ENCODE data around the gene SBF2. TPM values are rescaled to one million over a fixed set of nuclear protein-coding genes. Genes with fewer than 3 reads are reported as not detected.

SBF2 gene
- total RNA-seq, 3 donors from 2014 or later (not counting 1 experiment from before 2014, with no cell fraction given), result 25.2 to 26.9 (median 26.3) TPM

DNA sequence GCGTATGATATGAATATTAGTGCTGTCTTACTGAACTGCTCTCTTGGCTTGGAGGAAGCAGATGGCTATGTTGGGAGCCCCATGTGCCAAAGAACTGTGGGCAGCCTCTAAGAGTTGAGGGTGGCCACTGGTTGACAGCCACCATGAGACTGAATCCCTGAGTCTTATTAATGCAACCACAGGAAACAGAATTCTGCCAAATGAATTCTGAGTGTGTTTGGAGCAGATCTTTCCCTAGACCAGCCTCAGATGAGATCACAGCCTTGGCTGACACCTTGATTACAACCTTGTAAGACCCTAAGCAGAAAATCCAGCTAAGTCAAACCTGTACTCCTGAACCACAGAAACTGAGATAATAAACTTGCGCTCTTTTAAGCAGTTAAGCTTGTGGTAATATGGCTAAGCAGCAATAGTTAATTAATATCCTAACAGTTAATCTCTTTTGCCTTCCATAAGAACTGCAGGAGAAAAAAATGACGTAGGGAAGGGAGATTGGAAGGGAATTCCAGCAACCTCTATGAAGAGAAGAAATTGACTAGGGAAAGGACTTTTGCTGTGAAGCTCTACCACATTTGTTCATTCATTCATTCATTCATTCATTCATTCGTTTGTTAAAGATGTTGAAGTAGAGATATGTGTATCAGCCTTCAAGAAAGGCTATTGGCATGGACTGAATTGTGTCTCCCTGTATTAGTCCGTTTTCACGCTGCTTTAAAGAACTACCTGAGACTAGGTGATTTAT lies 37.7 kb upstream of the SBF2 start:
- Mint-ChIP-seq H3K4me1 (no peaks in the 10 kb centered on the region), H3K4me3 (no peak overlapping the region), H3K9me3 (no peaks in the 10 kb centered on the region), H3K27ac (no peak overlapping the region), H3K27me3 (ENCODE audit: low read depth in 2 of 2) (peaks cover 15 to 22% of the 10 kb centered on the region in 2 donors), H3K36me3 (no peaks in the 10 kb centered on the region)
- ATAC-seq, result no peak
- Histone ChIP-seq H3K4me1 (ENCODE audit: control insufficient read depth, insufficient read depth, low read length) (no peaks in the 10 kb centered on the region), H3K27me3 (ENCODE audit: control insufficient read depth, insufficient read depth, low read length) (no peaks in the 10 kb centered on the region), H3K4me3 (ENCODE audit: low read length) (no peak overlapping the region), H3K36me3 (ENCODE audit: control insufficient read depth, insufficient read depth, low read length) (no peaks in the 10 kb centered on the region), H3K9me3 (ENCODE audit: control insufficient read depth, insufficient read depth, low read length) (no peaks in the 10 kb centered on the region), H3K27ac (ENCODE audit: low read length) (no peak overlapping the region)
- intact Hi-C loops (cut with micrococcal nuclease), result no loop called here
- 81% methylated on average over 4 of the region's 6 CpGs for WGBS (ENCODE audit: insufficient coverage)
- no peak for DNase-seq
- TF ChIP-seq, protein P1, sequence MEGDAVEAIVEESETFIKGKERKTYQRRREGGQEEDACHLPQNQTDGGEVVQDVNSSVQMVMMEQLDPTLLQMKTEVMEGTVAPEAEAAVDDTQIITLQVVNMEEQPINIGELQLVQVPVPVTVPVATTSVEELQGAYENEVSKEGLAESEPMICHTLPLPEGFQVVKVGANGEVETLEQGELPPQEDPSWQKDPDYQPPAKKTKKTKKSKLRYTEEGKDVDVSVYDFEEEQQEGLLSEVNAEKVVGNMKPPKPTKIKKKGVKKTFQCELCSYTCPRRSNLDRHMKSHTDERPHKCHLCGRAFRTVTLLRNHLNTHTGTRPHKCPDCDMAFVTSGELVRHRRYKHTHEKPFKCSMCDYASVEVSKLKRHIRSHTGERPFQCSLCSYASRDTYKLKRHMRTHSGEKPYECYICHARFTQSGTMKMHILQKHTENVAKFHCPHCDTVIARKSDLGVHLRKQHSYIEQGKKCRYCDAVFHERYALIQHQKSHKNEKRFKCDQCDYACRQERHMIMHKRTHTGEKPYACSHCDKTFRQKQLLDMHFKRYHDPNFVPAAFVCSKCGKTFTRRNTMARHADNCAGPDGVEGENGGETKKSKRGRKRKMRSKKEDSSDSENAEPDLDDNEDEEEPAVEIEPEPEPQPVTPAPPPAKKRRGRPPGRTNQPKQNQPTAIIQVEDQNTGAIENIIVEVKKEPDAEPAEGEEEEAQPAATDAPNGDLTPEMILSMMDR (IDR thresholded peaks at IDR 0.05), result no peak

DNA sequence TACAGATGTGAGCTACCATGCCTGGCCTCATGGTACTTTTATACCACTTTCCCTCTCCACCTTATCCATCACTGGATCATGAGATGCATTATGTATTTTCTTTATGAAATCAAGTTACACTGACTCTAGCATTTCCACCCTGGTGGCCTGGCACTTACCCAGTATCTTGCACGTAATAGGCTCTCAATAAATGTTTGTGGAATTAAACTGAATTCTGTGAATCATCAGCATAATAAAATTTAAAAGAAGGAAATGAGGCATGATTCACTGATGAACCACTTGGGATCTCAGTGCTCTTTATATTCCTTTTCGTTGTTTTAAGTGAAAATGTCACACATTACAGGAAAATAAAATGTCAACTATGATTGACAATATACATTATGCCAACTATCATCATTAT lies 35.9 kb upstream of the SBF2 start:
- 100% methylated on average over 1 of the region's 2 CpGs for WGBS (ENCODE audit: insufficient coverage)
- intact Hi-C loops (cut with micrococcal nuclease), result no loop called here
- H3K36me3 Mint-ChIP-seq, result no peaks in the 10 kb centered on the region

DNA sequence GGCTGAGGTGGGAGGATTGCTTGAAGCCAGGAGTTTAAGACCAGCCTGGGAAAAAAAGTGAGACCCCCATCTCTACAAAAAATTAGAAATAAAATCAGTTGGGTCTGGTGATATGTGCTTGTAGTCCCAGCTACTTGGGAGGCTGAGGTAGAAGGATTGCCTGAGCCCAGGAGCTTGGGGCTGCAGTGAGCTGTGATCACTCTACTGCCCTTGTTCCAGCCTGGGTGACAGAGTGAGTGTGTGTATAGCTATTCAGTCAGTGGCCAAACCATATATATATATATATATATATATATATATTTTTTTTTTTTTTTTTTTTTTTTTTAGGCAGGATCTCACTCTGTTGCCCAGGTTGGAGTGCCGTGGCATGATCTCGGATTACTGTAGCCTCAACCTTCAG lies 35.3 kb upstream of the SBF2 start:
- Histone ChIP-seq H3K36me3 (ENCODE audit: control insufficient read depth, insufficient read depth, low read length) (no peaks in the 10 kb centered on the region), H3K9me3 (ENCODE audit: control insufficient read depth, insufficient read depth, low read length) (no peaks in the 10 kb centered on the region), H3K4me1 (ENCODE audit: control insufficient read depth, insufficient read depth, low read length) (no peaks in the 10 kb centered on the region), H3K4me3 (ENCODE audit: low read length) (no peak overlapping the region), H3K27me3 (ENCODE audit: control insufficient read depth, insufficient read depth, low read length) (no peaks in the 10 kb centered on the region), H3K27ac (ENCODE audit: low read length) (no peak overlapping the region)
- H3K27ac Mint-ChIP-seq, result no peak overlapping the region
- no peak overlapping the region for H3K4me3 Mint-ChIP-seq
- WGBS (ENCODE audit: insufficient coverage), result 92% methylated on average over 2 of the region's 2 CpGs
- no peak for DNase-seq
- intact Hi-C loops (cut with micrococcal nuclease), result no loop called here
- TF ChIP-seq, protein P1 (IDR thresholded peaks at IDR 0.05), result no peak
- H3K27me3 Mint-ChIP-seq (ENCODE audit: low read depth in 2 of 2), result peaks cover 14 to 21% of the 10 kb centered on the region in 2 donors
- no peaks in the 10 kb centered on the region for H3K4me1 Mint-ChIP-seq
- no peaks in the 10 kb centered on the region for H3K36me3 Mint-ChIP-seq
- H3K9me3 Mint-ChIP-seq, result no peaks in the 10 kb centered on the region
- no peak for ATAC-seq

More for the DNA sequence above, 35.9 kb upstream of the SBF2 start:
- Histone ChIP-seq H3K27me3 (ENCODE audit: control insufficient read depth, insufficient read depth, low read length) (no peaks in the 10 kb centered on the region), H3K27ac (ENCODE audit: low read length) (no peak overlapping the region), H3K4me1 (ENCODE audit: control insufficient read depth, insufficient read depth, low read length) (no peaks in the 10 kb centered on the region), H3K9me3 (ENCODE audit: control insufficient read depth, insufficient read depth, low read length) (no peaks in the 10 kb centered on the region), H3K4me3 (ENCODE audit: low read length) (no peak overlapping the region), H3K36me3 (ENCODE audit: control insufficient read depth, insufficient read depth, low read length) (no peaks in the 10 kb centered on the region)
- no peak for ATAC-seq
- Mint-ChIP-seq H3K4me3 (no peak overlapping the region), H3K27me3 (ENCODE audit: low read depth in 2 of 2) (peaks cover 17 to 22% of the 10 kb centered on the region in 2 donors), H3K9me3 (no peaks in the 10 kb centered on the region), H3K4me1 (no peaks in the 10 kb centered on the region), H3K27ac (no peak overlapping the region)
- DNase-seq, result no peak
- TF ChIP-seq, protein P1 (IDR thresholded peaks at IDR 0.05), result no peak

Measured in natural killer cell (primary cell).